ENCODE measurements around the gene HIVEP1.

HIVEP1 gene

DNA sequence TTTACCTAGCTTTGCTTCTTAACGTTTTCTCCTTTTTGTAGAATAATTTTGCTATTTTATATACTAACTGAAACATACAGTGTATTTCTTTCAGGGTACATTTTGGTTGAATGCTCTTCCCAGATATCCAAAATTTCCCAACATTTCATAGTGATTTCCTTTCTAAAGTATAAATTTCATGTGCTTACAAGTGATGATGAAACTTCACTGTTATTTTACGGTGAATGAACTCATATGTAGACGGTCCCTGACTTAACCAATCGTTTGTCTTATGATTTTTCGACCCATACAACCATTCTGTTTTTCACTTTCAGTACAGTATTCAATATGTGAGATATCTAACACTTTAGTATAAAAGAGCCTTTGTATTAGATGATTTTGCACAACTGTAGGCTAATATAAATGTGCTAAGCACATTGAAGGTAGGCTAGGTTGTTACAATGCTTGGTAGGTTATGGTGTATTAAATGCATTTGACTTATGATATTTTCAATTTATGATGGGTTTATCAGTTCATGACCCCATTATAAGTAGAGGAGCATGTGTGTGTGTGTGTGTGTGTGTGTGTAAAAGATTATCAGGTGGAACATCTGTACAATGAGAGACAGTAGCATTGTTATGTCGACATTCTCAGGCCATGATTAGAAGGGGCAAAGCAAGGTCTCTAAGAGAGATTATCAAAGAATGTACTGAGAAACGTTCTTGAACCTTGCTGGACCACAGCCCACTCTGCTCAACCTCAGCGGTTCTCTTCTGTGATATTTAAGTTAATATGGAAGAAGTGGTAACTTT lies 20.9 kb downstream of the HIVEP1 start:
- TF ChIP-seq ESRRG (CRISPR knock-in tag; IDR thresholded peaks at IDR 0.05) (no peak), ZFP3 (CRISPR knock-in tag; IDR thresholded peaks at IDR 0.05) (no peak), ZC3H10 (CRISPR knock-in tag; IDR thresholded peaks at IDR 0.05) (no peak), ZNF565 (CRISPR knock-in tag; conservative IDR thresholded peaks at IDR 0.05; ENCODE audit: low read depth) (no peak), CSDC2 (CRISPR knock-in tag; IDR thresholded peaks at IDR 0.05) (no peak), BACH2 (CRISPR knock-in tag; IDR thresholded peaks at IDR 0.05; ENCODE audit: borderline replicate concordance) (no peak), ISL1 (CRISPR knock-in tag; IDR thresholded peaks at IDR 0.05) (no peak), ARNTL (CRISPR knock-in tag; IDR thresholded peaks at IDR 0.05; ENCODE audit: borderline replicate concordance, low read depth) (no peak), TCF4 (CRISPR knock-in tag; IDR thresholded peaks at IDR 0.05; ENCODE audit: borderline replicate concordance) (no peak)
- TF ChIP-seq, protein P1, sequence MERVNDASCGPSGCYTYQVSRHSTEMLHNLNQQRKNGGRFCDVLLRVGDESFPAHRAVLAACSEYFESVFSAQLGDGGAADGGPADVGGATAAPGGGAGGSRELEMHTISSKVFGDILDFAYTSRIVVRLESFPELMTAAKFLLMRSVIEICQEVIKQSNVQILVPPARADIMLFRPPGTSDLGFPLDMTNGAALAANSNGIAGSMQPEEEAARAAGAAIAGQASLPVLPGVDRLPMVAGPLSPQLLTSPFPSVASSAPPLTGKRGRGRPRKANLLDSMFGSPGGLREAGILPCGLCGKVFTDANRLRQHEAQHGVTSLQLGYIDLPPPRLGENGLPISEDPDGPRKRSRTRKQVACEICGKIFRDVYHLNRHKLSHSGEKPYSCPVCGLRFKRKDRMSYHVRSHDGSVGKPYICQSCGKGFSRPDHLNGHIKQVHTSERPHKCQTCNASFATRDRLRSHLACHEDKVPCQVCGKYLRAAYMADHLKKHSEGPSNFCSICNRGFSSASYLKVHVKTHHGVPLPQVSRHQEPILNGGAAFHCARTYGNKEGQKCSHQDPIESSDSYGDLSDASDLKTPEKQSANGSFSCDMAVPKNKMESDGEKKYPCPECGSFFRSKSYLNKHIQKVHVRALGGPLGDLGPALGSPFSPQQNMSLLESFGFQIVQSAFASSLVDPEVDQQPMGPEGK (CRISPR knock-in tag; IDR thresholded peaks at IDR 0.05; ENCODE audit: borderline replicate concordance), result no peak
- TF ChIP-seq, protein P2, sequence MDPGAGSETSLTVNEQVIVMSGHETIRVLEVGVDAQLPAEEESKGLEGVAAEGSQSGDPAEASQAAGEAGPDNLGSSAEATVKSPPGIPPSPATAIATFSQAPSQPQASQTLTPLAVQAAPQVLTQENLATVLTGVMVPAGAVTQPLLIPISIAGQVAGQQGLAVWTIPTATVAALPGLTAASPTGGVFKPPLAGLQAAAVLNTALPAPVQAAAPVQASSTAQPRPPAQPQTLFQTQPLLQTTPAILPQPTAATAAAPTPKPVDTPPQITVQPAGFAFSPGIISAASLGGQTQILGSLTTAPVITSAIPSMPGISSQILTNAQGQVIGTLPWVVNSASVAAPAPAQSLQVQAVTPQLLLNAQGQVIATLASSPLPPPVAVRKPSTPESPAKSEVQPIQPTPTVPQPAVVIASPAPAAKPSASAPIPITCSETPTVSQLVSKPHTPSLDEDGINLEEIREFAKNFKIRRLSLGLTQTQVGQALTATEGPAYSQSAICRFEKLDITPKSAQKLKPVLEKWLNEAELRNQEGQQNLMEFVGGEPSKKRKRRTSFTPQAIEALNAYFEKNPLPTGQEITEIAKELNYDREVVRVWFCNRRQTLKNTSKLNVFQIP (CRISPR knock-in tag; IDR thresholded peaks at IDR 0.05; ENCODE audit: borderline replicate concordance, low read depth), result no peak

DNA sequence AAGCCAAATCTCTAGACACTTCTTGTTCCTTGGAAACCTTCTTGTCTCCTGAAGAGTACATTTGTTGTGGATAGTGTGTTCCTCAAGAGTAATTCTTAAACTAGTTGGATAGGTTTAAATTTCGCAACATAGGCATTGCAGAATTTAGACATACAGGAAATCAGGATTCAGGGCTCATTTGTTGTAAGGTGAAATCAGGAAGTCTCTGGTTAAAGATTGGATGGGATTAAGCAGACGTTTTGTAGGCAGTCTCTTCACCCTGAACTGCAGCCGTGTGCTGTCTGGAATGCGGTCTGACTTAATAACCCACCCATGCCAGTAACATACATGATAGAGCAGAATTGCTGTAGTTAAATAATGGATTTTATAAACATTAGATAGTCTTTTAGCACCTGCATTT lies 21.7 kb downstream of the HIVEP1 start:
- no peak for TF ChIP-seq ZNF70 (CRISPR knock-in tag; IDR thresholded peaks at IDR 0.05)
- TF ChIP-seq ZNF565 (CRISPR knock-in tag; conservative IDR thresholded peaks at IDR 0.05; ENCODE audit: low read depth), result no peak
- TF ChIP-seq RARB (CRISPR knock-in tag; IDR thresholded peaks at IDR 0.05), result no peak
- no peak for TF ChIP-seq OSR1 (CRISPR knock-in tag; IDR thresholded peaks at IDR 0.05)
- TF ChIP-seq, protein P3, sequence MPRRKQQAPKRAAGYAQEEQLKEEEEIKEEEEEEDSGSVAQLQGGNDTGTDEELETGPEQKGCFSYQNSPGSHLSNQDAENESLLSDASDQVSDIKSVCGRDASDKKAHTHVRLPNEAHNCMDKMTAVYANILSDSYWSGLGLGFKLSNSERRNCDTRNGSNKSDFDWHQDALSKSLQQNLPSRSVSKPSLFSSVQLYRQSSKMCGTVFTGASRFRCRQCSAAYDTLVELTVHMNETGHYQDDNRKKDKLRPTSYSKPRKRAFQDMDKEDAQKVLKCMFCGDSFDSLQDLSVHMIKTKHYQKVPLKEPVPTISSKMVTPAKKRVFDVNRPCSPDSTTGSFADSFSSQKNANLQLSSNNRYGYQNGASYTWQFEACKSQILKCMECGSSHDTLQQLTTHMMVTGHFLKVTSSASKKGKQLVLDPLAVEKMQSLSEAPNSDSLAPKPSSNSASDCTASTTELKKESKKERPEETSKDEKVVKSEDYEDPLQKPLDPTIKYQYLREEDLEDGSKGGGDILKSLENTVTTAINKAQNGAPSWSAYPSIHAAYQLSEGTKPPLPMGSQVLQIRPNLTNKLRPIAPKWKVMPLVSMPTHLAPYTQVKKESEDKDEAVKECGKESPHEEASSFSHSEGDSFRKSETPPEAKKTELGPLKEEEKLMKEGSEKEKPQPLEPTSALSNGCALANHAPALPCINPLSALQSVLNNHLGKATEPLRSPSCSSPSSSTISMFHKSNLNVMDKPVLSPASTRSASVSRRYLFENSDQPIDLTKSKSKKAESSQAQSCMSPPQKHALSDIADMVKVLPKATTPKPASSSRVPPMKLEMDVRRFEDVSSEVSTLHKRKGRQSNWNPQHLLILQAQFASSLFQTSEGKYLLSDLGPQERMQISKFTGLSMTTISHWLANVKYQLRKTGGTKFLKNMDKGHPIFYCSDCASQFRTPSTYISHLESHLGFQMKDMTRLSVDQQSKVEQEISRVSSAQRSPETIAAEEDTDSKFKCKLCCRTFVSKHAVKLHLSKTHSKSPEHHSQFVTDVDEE (CRISPR knock-in tag; IDR thresholded peaks at IDR 0.05), result no peak
- no peak for ATAC-seq

More for the DNA sequence above, 20.9 kb downstream of the HIVEP1 start:
- no peak for ATAC-seq

DNA sequence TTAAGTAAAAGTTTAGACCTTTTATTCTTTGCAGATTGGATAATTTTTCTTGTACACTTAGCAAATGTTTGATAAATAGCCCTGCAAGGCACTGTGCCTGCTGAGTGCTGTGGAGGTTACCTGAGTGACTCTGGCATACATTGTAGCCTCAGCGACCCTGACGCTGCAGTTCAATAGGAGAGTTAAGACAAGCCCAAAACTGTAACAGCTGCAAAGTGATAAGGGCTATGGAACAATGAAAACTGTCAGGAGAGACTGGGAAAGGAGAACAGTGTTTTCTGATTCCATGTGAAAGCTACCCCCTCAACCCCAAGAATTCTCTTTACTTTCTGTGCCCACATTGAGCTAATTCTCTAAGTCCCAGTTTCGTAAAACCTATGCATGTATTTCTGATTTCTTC lies 22.2 kb downstream of the HIVEP1 start:
- ATAC-seq, result no peak
- TF ChIP-seq GLIS3 (CRISPR knock-in tag; IDR thresholded peaks at IDR 0.05) (no peak), PPARA (CRISPR knock-in tag; IDR thresholded peaks at IDR 0.05; ENCODE audit: borderline replicate concordance) (no peak), ZC3H10 (CRISPR knock-in tag; IDR thresholded peaks at IDR 0.05) (no peak), TCF4 (CRISPR knock-in tag; IDR thresholded peaks at IDR 0.05; ENCODE audit: borderline replicate concordance) (no peak), ZNF8 (CRISPR knock-in tag; IDR thresholded peaks at IDR 0.05) (no peak), CSDC2 (CRISPR knock-in tag; IDR thresholded peaks at IDR 0.05) (no peak), ZNF565 (CRISPR knock-in tag; conservative IDR thresholded peaks at IDR 0.05; ENCODE audit: low read depth) (no peak), BACH2 (CRISPR knock-in tag; IDR thresholded peaks at IDR 0.05; ENCODE audit: borderline replicate concordance) (no peak), OSR1 (CRISPR knock-in tag; IDR thresholded peaks at IDR 0.05) (no peak), ARNTL (CRISPR knock-in tag; IDR thresholded peaks at IDR 0.05; ENCODE audit: borderline replicate concordance, low read depth) (no peak), ZNF70 (CRISPR knock-in tag; IDR thresholded peaks at IDR 0.05) (no peak), ISL1 (CRISPR knock-in tag; IDR thresholded peaks at IDR 0.05) (no peak), ZFP3 (CRISPR knock-in tag; IDR thresholded peaks at IDR 0.05) (no peak), ESRRG (CRISPR knock-in tag; IDR thresholded peaks at IDR 0.05) (no peak)
- TF ChIP-seq, protein P4, sequence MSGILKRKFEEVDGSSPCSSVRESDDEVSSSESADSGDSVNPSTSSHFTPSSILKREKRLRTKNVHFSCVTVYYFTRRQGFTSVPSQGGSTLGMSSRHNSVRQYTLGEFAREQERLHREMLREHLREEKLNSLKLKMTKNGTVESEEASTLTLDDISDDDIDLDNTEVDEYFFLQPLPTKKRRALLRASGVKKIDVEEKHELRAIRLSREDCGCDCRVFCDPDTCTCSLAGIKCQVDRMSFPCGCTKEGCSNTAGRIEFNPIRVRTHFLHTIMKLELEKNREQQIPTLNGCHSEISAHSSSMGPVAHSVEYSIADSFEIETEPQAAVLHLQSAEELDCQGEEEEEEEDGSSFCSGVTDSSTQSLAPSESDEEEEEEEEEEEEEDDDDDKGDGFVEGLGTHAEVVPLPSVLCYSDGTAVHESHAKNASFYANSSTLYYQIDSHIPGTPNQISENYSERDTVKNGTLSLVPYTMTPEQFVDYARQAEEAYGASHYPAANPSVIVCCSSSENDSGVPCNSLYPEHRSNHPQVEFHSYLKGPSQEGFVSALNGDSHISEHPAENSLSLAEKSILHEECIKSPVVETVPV (CRISPR knock-in tag; IDR thresholded peaks at IDR 0.05), result no peak
- TF ChIP-seq, protein P3 (CRISPR knock-in tag; IDR thresholded peaks at IDR 0.05), result no peak
